HG03571 (cell line): ENCODE data around the gene DMRTB1.
"Not testable (repeated sequence)": the region's sequence is repeated elsewhere in the genome, so short reads cannot be mapped to it uniquely, and the experiment has no call there.

Experiments used
- ATAC-seq: cut with Tn5 transposase; IDR thresholded peaks from one replicate; pipeline ENCODE4 v1.9.1; 2021; ENCODE audit not compliant: unreplicated experiment

DMRTB1 gene

DNA sequence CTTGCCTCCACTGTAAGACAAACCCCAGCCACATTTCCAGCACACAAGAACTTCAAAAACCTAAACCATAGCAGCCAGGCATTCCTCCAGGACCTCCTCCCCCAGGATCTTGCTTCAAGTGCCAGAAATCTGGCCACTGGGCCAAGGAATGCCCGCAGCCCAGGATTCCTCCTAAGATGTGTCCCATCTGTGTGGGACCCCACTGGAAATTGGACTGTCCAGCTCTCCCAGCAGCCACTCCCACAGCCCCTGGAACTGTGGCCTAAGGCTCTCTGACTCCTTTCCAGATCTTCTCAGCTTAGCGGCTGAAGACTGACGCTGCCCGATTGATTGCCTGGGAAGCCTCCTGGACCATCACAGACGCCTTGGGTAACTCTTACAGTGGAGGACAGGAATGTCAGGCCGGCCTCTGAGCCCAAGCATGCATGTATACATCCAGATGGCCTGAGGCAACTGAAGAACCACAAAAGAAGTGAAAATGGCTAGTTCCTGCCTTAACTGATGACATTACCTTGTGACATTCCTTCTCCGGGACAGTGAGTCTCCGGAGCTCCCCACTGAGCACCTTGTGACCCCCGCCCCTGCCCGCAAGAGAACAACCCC lies 24.7 kb upstream of the DMRTB1 start:
- ATAC-seq, result not testable (repeated sequence)

DNA sequence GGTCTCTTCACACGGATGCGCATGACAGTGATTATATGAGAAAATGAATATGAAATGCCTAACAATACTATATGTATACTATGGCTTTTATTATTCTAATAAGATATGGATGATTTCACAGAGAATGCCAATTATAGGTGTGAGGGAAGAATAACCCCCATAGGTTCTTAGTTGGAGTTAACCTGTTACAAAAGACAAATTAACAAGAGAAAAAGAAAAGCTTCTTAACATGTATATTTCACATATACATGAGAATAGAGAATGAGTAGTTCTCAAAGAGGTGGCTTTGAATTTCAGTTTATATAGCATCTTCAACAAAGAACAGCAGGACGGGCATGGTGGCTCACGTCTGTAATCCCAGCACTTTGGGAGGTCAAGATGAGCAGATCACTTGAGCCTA lies 24.0 kb upstream of the DMRTB1 start:
- no peak for ATAC-seq

DNA sequence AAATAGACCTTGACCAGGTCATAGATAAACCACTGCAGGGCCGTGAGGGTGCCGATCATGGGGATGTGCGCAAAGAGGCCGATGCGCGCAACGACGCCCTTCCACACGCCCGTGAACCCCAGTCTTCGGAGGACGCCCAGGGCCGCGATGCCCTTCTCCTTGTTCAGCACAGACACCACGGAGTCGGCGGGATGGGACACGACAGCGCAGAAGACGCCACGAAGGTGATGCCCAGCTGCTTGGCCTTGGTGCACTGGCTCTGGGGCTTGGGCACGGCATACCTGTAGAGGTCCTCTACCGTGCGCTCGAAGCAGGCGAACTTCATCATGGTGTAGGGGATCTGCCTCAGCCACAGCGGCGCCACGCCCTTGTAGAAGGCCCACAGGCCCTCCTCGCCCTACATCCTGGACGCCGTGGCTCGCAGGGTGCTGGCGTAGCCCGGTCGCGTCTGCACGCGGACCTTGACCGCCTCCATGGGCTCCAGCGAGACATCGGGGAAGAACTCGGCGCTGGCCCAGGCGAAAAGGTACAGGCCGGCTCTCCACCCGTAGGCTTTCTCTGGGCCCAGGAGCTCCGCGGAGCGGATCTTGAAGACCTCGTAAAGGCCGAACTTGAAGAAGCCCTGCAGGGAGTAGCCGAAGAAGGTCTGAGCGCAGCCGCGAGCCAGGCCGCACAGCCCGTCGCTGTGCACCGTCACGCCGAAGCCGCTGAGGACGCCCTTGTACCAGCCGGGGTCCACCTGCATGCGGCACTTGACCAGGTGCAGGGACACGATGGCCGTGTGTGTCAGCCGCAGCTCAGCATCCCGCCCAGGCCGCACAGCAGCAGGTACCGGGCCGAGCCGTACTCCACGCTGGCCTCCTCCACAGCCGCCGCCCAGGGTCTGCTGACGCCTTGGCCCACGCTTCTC lies 20.5 kb upstream of the DMRTB1 start:
- no peak for ATAC-seq

DNA sequence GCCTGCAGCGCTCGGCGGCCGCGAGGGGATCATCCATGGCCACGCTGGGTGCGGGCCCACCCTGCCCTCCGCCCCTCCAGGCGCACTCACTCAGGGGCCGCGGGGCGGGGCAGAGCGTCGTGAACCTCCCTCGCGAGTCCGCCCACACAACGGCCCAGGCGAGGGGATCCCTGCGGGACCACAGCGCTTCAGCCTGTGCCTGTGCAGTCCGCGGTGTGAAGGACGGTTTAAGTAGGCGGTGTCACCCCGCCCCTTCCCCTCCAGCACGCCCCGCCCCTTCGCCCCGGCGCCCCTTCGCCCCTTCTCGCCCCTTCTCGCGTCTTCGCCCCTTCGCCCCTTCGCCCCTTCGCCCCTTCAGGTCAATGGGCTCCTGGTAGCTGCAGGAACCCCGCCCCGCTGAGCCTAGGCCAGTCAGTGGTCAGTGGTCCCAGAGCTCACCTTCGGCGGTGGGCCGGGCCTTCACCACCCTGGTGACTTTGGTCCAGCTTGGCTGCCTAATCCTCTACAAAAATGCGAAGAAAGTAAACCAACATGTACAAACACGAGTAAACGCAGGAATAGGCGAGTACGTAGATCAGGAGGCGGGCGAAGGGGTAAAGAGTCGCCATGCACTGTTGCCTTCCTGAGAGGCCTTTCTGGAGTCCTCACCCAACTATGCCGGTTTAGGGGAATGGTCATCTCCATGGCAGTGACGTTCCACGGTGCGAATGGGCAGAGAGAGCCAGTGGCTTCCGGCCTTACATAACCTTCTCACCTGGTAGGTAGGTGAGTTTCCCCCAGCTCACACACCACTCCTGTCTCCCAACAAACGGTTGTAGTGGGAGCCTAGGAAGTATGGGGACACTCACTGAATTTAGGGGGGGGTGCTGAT lies 19.6 kb upstream of the DMRTB1 start:
- ATAC-seq, result no peak

DNA sequence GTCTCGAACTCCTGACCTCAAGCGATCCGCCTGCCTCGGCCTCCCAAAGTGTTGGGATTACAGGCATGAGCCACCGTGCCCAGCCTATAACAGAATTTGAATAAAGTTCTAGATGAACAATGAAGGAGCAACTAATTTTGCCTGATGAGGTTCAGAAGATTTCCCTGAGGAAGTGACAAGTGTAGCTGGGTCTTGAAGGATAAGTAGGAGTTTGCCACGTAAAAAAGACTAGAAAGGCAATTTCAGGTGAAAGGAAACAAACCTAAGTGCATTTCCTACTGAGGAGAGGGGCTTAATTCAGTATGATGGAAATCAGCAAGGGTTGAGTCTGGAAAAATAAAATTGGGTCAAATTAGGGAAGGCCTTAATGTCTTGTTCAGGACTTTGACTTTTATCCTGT lies 18.6 kb upstream of the DMRTB1 start:
- no peak for ATAC-seq

DNA sequence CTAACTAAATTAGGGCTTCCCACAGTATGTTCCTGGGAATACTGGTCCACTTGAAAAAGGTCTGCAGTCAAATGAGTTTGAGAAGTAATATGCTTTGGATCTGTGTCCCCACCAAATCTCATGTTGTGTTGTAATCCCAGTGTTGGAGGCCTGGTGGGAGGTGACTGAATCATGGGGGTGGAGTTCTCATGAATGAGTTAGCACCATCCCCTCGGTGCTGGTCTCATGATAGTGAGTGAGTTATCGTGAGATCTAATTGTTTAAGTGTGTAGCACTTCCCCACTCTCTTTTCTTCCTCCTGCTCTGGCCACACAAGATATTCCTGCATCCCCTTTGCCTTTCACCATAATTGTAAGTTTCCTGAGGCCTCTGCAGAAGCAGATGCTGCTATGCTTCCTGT lies 16.9 kb upstream of the DMRTB1 start:
- no peak for ATAC-seq

DNA sequence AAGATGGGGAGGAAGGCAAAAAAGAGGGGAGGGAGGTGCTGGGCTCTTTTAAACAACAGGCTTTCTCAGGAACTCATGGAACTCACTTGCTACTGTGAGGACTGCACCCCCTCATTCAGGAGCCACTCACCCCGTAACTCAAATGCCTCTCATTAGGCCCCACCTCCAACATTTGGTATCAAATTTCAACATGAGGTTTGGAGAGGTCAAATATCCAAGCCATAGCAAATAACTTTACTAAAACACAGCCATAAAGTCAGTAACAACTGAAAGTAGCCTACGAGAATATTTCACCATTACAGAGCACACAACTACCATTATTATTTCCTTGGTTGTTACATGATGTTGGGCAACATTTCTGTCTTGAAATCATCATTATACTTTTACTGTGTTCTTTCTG lies 13.1 kb upstream of the DMRTB1 start:
- no peak for ATAC-seq

DNA sequence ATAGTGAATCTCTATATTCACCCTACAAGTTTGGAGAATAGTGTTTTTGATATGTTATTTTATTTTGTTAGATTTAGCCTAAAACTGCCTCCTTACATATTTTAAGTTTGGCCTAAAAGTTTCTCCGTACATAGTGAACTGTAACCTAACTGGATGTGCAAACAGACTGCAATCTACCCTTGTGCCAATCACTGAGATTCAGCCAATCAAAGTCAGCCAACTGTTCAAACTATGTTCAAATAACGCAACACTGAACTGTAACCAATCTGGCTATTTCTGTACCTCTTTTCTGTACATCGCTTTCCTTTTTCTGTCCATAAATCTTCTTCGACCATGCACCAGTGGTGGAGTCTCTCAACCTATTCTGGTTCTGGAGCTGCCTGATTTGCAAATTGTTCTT lies 11.8 kb upstream of the DMRTB1 start:
- ATAC-seq, result no peak

DNA sequence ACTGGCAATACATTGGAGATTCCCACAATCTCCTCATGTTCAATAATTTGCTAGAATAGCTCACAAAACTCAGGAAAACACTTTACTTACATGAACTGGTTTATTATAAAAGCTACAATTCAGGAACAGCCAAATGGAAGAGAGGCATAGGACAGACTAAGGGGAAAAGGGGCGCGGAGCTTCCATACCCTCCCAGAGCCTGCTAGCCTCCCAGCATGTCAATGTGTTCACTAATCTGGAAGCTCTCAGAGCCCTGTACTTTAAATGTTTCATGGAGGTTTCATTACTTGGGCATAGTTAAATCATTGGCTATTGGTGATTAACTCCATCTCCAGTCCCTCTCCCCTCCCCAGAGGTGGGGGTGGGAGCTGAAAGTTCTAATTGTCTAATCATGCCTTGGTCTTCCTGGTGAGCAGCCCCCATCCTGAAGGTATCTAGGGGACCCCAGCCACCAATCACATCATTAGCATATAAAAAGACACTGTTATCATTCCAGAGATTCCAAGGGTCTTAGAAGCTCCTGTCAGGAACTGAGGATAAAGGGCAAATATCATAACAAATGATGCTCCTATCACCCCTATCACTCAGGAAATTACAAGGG lies 10.9 kb upstream of the DMRTB1 start:
- ATAC-seq, result no peak

DNA sequence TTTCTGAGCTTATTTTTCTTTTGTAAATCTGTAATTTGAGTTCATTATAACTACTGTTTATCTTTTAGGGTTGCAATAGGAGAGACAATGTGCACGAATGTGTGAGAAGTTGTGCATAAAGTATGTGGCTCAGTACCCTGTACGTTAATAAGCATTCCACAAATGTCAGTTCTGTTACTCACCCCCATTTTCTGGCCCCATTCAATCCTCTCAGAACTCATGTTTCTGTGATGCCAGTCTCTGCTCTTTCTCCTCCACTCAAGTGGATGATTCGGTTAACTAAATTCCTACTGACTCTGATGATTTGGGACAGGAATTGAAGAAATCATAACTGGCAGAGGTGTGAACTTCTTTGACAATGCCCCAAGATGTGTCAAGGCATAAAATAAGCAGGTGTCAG lies 10.2 kb upstream of the DMRTB1 start:
- no peak for ATAC-seq

DNA sequence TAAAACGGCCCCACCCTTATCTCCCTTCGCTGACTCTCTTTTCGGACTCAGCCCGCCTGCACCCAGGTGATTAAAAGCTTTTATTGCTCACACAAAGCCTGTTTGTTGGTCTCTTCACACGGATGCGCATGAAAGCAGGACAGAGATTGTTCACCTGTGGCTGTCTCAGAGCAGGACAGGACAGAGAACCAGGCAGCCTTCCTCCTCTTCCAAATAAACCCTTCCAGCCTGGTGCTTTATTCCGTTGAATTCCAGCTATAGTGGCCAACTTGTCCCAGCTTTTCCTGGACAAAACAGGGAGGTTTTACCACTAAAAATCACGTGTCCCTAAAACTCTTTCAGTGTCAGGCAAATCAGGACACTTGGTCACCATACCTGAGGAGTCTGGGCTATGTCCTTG lies 9.5 kb upstream of the DMRTB1 start:
- ATAC-seq, result no peak

DNA sequence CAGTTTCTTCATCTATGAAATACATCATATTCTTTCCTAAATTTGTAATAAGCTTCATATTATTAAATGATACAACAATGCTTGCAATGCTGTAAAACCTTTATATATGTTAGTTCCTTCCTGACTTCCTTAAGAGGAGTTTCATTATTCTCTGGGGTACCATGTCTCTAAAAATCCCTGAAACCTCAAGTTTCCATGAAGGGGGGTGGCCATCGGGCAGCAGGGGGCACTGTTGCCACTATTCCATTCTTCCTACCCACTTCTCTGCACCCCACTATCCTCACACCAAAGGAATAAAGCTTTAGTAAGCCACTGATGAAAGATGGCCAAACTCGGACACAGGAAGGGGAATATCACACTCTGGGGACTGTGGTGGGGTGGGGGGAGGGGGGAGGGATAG lies 9.0 kb upstream of the DMRTB1 start:
- ATAC-seq, result no peak

DNA sequence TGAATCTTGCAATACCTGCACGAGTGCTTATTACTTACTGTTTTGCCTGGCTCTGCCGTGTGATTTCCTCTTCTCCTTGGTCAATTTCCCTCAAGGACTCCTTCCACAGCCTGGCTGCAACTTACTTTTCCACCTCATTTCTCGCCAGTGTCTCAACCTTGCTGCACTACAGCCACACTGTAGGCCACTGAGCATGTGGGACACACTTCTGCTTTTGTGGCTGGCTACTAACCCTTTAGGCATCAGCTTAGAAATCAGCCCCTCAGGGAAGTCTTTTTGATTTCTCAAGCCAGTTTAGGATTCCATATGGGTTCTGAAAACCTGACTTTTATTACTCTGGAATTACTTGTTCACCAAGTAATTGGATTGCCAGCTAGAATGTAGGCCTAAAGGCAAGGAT lies 5.2 kb upstream of the DMRTB1 start:
- ATAC-seq, result no peak

DNA sequence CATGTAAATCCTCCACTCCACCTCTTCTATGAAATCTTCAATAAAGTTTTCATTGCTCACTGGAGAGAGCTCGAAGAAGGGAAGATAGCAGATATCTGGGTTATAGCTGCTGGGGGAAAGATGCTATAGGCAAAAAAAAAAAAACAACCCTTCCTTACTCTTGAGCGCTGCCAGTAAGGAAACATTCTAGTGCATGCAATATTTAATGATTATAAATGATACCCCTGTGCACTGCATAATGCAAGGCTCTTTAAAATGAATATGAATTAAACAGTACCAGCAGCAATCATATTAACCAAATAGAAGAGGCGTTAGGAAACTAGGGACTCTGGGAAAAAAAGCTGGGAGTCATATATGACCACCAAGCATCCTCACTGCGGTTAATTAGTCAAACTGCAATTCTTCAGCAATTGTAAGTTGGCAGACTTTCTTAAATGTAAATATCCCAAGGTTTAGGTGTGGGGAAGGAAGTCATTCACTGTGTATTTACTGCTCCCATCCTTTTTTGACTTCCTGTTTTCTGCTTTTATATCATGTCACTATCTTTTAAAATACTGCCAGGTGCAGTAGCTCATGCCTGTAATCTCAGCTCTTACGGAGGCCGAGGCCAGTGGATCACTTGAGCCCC lies 3.7 kb upstream of the DMRTB1 start:
- no peak for ATAC-seq

DNA sequence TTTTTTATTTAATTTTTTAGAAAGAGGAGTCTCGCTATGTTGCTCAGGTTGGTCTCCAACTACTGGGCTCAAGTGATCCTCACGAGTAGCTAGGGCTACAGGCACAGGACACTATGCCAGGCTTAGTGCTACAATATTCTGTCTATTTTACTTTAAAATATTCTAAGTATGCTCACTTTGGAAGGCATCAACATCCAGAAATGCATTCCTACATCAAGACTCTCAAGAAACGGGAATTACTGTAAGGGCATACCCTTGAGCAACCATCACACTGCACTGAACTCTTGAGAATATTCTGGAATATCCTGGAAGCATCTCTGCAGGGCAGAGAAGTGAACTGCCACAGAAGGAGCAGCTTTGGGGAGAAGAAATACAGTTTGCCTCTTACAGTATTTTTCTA lies 565 bp upstream of the DMRTB1 start:
- ATAC-seq, result no peak

DNA sequence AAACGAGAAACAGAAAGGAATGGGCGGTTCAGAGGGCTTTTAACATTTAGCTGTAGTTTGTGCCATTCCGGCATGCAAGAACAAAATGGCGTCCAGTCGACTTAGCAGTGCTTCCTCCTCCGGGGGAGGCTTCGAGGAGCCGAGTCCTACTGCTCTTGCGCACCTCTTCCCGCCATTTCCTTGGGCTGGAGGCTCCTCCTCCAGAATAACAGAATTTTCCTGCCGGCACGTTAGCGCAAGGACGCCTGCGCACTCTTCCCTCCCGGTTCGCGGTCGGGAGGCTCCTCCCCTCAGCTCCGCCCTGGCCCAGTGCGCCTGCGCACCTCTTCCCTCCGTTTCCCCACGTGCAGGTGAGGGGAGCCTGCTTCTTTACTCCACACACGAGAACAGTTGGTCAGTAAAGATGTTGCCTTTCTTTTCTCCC lies 1.0 kb downstream of the DMRTB1 start:
- ATAC-seq, result no peak

DNA sequence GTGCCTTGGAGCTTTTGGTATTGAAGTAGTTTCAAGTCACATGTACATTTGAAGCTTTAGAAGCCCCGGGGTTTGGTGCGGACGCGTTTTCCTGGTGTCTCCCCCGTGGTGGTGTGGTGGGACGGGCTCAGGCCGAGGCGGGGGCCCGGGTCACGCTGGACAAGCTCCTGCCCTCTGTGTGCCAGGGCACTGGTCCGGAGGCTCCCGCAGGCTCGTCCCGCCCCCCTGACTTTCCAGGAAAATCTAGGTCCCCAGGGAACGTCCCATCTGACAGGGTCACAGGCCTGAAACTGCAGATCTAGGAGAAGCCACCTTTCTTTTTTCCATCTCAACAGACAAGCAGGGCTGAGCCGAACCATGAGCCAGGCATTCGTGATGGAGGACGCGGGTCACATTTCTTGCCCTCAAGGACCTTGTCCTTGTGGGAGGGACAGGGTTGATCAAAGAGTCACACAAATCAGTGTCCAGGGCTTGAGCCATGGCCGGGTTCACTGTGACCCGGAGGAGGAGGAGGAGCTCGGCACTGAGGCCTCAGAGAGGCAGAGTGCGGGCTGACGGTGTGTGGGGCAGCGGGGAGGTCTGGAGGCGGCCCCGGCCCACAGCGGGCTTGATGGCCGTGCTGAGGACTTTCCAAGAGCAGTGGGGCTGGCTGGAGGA lies 1.6 kb downstream of the DMRTB1 start:
- ATAC-seq, result no peak

DNA sequence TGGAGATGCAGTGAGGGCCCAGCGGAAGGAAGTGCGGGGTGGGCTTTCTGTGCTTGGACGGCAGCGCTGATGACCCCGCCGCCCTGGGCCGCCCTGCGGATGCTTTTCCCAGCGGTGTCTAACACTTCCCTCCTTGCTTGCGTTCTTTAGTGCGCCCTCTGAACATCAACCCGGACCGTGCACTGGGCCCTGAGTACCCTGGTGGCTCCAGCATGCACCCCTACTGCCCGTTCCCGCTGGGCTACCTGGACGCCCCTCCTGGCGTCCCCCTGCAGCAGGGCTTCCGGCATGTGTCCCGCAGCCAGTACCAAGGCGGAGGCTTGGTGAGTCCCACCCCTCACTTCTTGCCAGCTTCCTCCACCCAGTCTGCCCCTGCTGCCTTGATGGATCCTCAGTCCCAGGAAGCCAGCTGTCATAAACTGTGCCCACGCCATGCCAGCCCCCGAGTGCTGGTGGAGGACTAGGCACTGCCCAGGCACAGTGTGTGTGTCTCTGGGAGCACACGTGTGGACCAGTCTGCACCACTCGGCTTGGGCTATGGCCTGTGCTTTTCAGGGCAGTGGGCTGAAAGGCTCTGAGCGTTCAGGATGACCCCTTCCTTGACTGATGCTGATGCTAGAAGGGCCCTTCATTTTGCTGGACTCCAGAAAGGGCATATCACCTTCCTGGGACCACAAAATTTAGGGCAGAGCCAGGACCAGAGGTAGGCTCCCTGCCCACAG lies 2.3 kb downstream of the DMRTB1 start:
- ATAC-seq, result no peak

DNA sequence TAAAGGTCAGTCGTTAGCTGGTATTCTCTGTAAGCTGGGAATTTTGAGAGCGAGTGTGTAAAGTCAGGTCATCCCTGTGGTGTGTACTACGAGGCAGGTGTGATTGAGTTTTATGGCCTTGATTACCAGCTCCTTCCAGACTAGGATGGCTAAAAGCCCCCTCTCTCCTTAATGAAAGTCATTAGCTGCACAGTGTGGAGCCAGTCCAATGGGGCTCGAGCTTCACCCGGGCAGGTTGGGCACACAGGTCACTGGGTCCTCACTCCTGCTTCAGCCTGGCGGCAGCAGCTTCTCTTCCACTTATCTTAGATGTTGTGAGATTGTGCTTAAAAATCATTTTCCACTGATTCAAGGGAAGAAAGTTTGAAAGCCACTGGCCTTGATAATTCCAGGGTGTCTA lies 3.0 kb downstream of the DMRTB1 start:
- ATAC-seq, result no peak
